NOMO-1 treated with dmso at 0.1 percent for 144 hours (cell line): ENCODE results near the gene KRT86.
"Not testable (repeated sequence)": the region's sequence is repeated elsewhere in the genome, so short reads cannot be mapped to it uniquely, and the experiment has no call there.

ENCODE experiments used
- DNase-seq: peaks from one replicate; lab custom pipeline; 2025; ENCODE audit not compliant: unreplicated experiment; lab: John Stamatoyannopoulos, UW

The KRT86 gene

DNA sequence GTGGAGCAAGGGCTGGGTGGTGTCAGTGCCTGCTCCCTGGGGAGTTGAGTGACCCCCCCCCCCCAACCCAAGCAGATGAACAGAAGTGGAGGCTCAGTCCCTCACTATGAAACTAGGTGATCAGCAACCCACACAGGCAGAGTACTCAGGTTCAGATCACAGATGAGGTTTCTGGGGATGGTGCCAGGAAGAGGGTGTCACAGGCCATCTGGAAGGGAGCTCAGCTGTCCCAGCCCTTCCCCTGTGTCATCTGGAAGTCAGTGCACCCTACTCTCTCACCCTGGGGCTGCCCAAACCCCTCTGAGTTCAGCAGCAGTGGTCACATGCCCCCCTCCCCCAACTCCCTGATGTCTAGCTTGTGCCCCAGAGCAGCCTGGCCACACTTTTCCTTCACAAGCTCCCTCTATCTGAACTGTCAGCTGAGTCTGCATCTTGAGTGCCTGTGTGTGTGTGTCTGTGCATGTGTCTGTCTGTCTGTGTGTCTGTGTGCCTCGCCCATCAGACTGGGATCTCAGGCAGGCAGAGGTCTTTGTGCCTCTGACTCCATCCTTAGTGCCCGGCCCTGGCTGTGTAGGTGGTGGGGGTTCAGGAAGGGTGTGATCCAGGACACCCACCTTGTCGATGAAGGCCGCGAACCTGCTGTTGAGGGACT is 16.2 kb downstream of the KRT86 start:
- not testable (repeated sequence) for DNase-seq

DNA sequence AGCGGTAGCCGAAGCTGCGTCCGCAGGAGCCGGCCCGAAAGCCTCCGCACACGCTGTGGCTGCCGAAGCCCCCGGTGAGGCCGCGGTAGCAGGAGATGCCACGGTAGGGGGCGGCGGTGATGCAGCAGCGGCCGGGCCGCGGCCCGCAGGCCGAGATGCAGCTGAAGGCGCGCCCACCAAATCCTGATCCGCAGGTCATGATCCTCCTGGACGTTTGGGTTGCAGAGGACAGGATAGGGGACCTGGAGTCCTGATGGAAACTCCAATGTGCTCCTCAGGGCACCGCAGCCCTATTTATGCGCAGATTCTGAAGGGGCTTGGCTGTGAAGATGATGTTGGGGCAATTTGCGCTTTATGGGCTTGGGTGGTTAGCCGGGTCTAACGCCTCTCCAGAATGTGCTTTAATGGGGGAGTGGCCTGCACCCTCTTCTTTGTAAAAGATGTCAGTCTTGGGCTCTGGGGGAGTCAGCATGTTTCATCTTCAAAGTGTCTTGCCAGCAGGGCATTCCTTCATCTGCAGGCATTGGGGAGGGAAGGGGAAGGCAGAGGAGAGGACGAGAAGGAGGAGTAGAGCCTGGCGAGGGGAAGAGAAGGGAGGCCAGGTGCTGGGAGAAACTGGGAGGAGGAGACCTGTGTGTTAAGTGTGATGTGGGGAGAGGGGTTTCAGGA is 17.0 kb downstream of the KRT86 start, which contains the start of gene KRT81:
TSS of gene KRT81 (minus strand) at position 268 of the 669 bp plus-strand sequence. CDS start at position 199, 69 bp downstream.
- no peak for DNase-seq

DNA sequence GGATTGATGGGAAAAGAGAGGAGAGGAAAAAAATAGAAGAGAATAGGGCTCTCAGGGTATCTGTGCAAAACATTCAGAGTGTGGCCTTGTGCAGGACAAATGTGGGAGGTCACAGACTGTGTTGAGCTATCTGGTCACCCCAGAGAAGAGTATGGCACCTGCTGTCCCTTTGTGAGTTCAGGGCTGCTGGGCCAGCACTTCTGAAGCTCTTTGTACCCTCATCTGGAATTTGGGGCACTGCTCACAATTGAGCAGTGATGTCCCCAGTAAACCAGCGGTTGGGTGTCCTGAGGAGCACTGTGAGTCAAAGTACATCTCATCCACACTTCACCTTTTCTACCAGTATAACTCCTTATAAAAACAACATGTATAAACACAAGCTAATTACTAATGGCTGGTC is 19.5 kb downstream of the KRT86 start:
- no peak for DNase-seq

DNA sequence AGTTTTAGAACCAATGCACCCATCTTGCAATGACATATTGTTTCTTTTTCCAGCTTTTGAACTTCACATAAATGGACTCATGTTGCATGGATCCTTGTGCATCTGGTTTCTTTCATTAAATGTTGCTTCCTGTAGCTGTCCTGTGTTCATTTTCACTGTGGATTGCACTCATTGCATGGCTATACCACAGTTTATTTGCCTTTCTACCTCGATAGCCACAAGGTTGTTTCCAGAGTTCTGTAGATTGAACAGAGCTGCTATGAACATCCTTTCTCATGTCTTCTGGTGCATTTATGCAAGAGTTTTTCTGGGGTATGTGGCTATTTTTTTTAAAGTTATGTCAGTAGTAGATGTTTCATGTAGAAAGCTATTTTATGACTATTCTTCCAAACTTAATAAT is 20.4 kb downstream of the KRT86 start:
- no peak for DNase-seq

DNA sequence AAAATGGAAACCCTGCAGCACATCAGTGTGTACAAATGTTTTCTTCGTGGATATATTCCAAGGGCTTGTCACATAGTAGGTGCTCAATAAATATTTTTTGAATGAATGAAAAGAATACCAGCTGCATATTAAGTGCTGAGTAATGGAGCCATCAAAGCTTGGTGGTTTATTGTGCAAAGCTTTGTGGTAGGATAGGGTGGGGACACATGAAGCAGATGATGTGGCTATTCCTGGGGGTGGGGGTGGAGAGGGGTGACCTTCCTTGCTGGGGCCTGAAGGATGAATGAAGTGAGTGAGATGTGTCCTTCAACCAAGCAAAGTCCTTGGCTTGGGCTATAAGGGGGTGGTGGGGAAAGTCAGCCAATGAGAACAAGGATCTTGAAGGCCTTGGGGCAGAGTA is 21.2 kb downstream of the KRT86 start:
- DNase-seq: peak; percentile 32

DNA sequence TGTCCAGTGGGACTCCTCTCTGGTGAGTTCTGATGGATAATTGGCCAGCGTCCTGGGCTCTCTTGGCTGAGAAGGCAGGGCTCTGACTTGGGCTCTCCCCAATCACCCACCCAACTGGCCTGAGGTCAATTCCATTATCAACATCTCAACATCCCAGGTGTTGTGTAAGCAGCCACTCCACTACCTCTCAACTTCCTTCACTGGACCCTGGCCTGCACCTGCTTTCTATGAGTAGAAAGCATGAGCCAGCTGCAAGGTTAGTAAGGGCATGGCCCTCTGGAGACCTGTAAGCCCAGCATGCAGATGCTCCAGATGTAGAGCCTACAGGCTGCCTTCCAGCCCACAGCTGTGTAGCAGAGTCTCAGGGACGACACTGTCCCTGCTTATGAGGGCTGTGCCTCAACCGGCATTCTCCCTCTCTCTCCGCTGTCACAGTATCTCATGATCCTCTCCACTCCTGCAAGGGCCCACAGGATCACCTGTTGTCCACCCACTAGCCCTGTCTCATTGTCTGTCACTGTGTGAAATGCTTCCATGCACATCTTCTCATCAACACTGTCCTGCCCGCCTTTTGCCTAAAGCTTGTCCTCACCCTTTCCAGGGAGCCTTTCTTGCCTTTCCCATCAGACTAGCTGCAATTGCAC is 22.2 kb downstream of the KRT86 start:
- no peak for DNase-seq

DNA sequence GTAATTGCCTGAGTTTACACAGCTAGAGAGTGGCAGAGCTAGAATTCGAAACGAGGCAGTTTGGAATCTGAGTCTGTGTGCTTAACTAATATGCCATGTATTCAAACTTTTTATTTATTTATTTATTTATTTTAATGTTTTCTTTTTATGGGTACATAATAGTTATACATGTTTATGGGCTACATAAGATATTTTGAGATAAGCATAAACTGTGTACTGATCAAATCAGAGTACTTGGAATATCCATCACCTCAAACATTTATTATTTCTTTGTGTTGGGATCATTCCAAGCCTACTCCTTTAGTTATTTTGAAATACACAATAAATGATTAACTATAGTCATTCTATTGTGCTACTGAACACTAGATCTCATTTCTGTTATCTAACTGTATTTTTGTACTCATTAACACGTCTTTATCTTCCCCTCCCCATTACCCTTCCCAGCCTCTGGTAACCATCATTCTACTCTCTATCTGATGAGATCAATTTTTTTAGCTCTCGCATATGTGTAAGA is 24.3 kb downstream of the KRT86 start:
- DNase-seq: no peak

DNA sequence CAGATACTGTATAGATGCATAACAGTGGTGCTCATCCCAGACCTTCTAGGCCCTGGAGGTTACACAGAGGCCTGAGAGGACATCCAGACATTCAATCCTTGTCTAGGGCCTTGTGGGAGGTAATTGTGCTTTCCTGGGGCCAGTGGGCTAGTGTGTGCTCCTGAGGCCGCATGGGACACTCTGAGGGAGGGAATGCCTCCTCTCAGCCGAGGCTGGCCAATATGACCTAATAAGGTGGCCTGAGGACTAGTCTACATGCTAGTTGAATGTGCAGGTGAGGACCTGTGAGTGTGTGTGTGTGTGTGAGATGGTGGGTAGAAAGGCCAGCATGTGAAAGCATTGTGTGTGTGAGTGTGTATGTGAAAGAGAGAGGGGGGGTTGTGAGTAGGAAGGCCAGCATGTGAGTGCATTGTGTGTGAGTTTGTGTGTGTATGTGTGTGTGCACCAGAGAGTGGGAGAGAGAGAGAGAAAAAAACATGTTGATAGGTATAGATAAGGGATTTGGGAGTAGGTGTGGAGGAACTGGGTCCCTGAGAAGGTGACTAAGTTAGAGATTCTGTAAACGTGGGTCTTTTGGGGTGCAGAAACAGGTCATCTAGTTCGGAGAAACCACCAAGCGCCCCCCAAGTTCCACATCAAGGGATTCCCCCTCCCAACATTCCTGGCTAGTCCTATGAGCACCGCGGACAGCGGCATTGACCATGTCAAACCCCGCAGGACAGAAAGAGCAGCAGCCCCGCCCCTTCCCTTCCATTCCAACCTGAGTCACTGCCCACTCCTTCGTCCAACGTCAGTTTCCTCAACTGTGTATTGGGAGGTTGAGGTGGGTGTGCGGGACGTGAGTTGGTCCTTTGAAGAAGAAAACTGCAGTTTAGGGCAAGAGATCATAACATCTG is 26.6 kb downstream of the KRT86 start:
- no peak for DNase-seq

DNA sequence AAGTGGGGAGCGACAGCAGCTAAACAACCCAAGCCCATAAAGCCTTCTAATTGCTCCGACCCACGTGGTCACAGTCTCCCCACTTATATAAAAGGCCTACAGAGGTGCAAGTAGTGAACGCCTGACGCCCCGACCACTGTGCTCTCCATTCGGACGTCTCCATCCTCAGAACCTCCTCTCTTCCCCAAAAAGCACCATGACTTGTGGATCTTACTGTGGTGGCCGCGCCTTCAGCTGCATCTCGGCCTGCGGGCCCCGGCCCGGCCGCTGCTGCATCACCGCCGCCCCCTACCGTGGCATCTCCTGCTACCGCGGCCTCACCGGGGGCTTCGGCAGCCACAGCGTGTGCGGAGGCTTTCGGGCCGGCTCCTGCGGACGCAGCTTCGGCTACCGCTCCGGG is 27.3 kb downstream of the KRT86 start:
- not testable (repeated sequence) for DNase-seq

DNA sequence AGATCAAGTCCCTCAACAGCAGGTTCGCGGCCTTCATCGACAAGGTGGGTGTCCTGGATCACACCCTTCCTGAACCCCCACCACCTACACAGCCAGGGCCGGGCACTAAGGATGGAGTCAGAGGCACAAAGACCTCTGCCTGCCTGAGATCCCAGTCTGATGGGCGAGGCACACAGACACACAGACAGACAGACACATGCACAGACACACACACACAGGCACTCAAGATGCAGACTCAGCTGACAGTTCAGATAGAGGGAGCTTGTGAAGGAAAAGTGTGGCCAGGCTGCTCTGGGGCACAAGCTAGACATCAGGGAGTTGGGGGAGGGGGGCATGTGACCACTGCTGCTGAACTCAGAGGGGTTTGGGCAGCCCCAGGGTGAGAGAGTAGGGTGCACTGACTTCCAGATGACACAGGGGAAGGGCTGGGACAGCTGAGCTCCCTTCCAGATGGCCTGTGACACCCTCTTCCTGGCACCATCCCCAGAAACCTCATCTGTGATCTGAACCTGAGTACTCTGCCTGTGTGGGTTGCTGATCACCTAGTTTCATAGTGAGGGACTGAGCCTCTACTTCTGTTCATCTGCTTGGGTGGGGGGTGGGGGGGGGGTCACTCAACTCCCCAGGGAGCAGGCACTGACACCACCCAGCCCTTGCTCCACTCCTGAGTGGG is 27.9 kb downstream of the KRT86 start:
- DNase-seq: not testable (repeated sequence)

DNA sequence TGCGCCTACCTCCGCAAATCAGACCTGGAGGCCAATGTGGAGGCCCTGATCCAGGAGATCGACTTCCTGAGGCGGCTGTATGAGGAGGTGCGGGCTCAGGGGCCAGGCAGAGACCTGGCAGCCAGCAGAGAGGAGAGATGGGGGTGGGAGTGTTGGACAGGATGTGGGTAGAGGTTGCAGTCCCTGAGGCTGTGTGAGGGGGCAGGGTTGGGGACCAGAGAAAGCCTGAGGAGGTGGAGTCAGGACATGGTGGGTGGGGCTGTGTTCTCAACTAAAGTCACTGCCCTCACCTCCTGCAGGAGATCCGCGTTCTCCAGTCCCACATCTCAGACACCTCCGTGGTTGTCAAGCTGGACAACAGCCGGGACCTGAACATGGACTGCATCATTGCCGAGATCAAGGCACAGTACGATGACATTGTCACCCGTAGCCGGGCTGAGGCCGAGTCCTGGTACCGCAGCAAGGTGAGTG is 30.5 kb downstream of the KRT86 start:
- peak; percentile 20 for DNase-seq

DNA sequence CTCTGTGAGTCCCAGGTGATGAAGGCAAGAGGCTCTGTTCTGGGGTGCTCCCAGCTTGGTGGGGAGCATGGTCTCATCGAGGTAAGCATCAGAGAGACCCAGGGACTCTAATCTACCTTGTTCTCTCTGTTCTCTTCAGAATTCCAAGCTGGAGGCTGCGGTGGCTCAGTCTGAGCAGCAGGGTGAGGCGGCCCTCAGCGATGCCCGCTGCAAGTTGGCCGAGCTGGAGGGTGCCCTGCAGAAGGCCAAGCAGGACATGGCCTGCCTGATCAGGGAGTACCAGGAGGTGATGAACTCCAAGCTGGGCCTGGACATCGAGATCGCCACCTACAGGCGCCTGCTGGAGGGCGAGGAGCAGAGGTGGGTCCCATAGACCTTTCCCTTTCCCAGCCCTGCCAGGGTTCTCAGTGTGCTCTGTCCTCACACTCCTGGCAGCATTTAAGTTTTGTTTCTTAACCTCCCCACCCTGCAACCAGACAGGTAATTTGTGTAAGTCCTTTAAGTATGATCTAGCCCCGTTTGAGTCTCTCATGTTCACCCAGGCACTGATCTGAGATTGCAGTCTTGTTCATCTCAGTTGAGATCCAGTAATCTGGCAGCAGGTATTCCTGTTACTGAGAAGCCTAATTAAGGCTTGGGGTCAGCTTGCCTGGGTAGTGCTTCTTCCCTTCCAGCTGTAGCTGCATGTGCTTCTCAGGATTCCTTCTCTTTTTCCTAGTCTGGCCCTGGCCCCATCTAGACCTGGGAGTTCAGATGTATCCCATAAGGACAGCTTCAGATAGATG is 31.7 kb downstream of the KRT86 start:
- no peak for DNase-seq

DNA sequence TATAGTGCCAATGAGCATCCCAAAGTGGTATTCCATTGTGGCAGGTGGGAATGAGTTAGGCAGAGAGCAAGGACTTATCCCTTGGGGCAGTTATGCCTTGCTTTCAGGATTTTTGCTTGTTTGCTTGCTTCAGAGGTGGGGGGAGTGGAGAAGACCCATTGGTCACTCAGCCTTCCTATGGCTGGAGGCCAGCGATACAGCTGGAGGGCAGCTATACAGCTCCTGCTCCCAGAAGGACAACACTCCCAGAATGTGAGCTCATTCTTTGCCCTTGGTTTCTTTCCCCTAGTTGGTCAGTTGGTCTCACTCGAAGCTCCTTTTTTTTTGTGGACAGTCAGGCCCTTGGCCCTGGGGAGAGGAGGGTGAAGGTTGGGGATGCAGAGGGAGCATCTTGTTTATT is 32.3 kb downstream of the KRT86 start:
- DNase-seq: no peak

DNA sequence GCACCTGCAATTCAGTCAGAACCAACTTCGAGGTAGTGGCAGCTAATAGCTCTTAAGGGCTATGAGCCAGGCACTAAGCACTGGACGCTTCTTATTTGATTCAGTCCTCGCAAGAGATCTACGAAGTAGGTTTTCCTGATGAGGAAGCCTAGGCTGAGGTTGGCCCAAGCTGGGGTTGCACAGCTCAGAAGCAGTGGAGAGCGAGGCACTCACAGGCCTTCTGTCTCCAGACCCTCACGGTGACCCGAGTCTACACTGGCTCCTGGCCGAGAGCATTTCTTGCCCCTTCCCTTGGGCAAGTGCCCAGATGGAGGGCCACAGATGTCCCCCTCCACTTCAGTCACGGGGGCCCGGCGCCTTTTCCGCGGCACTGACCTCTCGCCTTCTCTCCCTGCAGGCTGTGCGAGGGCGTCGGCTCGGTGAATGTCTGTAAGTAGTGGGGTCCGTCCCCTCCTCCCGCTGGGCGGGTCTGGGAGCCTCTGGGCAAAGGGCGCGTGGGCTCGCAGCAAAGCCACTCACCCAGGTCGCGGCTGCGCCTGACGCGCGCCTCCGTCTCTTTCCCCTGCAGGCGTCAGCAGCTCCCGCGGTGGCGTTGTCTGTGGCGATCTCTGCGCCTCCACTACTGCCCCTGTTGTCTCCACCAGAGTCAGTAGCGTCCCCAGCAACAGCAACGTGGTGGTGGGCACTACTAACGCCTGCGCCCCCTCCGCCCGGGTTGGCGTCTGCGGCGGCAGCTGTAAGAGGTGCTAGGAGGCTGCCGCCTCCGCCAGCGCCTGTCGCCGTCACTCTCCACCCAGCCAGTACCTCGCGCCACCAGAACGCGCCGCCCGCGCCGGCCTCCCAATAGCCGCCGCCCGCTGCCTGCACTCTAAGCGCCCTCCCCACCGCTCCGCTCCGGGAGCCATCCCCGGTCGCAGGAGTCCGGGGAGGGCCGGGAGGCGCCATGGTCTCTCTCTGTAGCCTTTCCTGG is 33.7 kb downstream of the KRT86 start:
- peak; percentile 60 for DNase-seq

DNA sequence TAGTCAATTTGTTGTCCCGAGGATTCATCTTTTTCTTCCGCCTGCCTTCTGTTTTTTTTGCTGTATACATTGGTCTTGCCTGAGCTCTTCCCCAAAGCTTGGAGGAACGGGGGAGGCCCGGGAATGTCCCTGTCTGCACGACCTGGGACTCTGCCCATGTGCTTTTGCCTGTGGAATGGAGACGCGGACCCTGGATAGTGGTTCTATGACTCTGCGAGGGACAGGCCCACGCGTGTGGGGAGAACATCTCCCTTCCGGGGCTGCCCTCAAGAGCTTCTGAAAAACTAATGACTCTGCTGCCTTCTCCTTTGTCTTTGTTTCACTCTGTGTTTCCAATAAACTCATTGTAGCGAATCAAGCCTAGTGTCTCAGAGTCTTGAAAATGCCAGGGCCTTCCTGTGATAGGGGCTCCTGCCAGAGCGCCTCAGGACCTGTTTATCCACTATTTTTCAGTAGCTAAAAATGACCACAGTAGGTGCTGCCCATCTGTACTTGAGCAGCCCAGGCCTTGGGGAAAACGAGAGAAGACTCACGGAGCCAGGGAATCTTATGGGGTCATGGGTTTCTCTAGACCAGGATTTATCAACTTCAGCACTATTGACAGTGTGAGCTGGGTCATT is 34.5 kb downstream of the KRT86 start:
- DNase-seq: no peak

DNA sequence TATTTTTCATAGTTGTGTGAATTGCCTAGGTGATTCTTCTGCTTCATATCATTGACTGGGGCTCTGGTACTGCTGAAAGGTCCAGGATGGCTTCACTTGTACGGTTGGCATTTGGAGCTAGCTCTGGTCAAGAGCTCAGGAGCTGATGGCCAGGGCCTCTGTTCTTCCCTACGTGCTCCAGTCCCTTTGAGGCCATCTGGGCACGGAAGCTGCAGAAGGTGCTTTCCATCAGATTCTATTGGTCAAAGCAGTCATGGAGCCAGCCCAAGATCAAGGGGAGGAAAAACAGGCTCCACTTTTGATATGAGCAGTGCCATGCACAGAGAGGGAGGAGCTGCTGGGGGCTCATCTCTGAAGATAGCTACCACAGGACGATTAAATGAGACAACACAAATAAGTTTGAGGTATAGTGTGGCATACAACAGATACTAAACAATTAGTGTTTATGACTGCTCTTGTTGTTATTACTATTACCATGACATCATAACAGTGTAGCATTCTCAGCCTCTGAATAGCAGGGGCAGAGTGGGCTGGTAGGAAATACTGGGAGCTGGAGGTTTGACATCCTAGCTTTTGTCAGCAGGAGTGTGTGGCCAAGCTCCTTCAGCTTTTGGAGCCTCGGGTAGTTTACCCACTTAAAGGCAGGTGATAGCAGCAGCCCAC is 36.3 kb downstream of the KRT86 start:
- DNase-seq: no peak

DNA sequence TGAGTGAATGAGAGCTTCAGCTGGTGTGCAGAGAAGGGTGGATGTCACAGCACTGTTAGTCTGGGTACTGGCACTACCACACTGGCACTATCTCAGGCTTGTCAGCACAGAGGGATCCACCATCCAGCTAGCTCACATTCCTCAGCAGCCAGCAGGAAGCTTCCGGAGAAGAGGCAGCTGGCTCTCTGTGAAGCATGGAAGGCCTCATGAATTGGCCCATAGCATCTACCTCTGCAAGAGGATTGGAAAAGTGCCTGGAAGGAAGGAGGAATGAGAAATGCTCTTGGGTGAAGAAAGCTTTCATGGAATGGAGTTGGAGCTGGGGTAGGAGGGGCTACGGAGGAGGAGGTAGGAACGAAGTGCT is 36.8 kb downstream of the KRT86 start:
- DNase-seq: no peak

DNA sequence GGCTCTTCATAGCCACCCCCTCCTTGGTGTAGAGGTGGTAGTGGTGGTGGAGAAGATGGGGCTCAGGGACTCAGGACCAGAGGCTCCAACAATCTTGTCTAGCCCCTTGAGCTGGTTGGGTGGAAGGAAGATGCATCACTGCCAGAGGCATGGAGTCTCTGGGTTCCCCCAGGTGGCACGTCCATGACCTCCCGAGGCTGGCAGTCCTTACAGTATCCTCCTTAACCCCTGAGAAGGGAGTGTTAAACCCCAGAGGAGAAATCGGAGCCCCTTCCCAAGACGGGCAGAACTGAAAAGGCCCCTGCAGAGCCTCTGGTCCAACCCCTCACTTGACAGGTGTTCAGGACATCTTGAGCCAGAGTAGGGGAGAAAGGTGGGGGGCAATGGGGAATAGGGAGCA is 37.6 kb downstream of the KRT86 start:
- no peak for DNase-seq
